OCI-LY1 (cell line): Measurements from ENCODE around the gene AP2A2.

ENCODE experiments used
- H2AFZ ChIP-seq: fragments of 200-600 bp; sonication (generic), shearing (Covaris generic); 2 replicates; pipeline ENCODE4 v1.6.0; 2014; ENCODE audit warnings: antibody characterized with exemption, mild to moderate bottlenecking, low read length
- H3F3A ChIP-seq: fragments of 200-600 bp; sonication (generic), shearing (Covaris generic); 2 replicates; pipeline ENCODE4 v1.6.0; 2014; ENCODE audit warnings: mild to moderate bottlenecking, antibody characterized with exemption, low read length, moderate library complexity; ENCODE audit not compliant: insufficient read depth
- H3K27ac ChIP-seq: fragments of 200-600 bp; sonication (generic); 2 replicates; pipeline ENCODE4 v1.5.1; 2014; ENCODE audit warnings: low read length, mixed run types, mild to moderate bottlenecking, low read depth; ENCODE audit not compliant: poor library complexity, severe bottlenecking
- H3K27me3 ChIP-seq: fragments of 200-600 bp; sonication (generic); 2 replicates; pipeline ENCODE4 v1.6.0; 2014; ENCODE audit warnings: antibody characterized with exemption, mild to moderate bottlenecking, low read length, moderate library complexity; ENCODE audit not compliant: insufficient read depth
- H3K36me3 ChIP-seq: fragments of 200-600 bp; sonication (generic); 2 replicates; pipeline ENCODE4 v1.6.1; 2014; ENCODE audit warnings: mild to moderate bottlenecking, antibody characterized with exemption, low read length, moderate library complexity, mixed read lengths; ENCODE audit not compliant: insufficient read depth
- H3K4me1 ChIP-seq: fragments of 200-600 bp; sonication (generic); 2 replicates; pipeline ENCODE4 v1.5.1; 2014; ENCODE audit warnings: mild to moderate bottlenecking, low read length, moderate library complexity; ENCODE audit not compliant: insufficient read depth, severe bottlenecking
- H3K4me2 ChIP-seq: fragments of 200-600 bp; sonication (generic), shearing (Covaris generic); 2 replicates; pipeline ENCODE4 v1.6.1; 2014; ENCODE audit warnings: low read length
- H3K4me3 ChIP-seq: fragments of 200-600 bp; sonication (generic); 2 replicates; pipeline ENCODE4 v1.5.1; 2014; ENCODE audit warnings: low read length, low read depth, mild to moderate bottlenecking, mixed read lengths; ENCODE audit not compliant: poor library complexity, severe bottlenecking
- H3K79me2 ChIP-seq: fragments of 200-600 bp; shearing (Covaris generic); 2 replicates; pipeline ENCODE4 v1.6.1; 2016; ENCODE audit warnings: mixed run types, low read length, mixed read lengths; ENCODE audit not compliant: insufficient read depth
- H3K9ac ChIP-seq: fragments of 200-600 bp; sonication (generic), shearing (Covaris generic); 2 replicates; pipeline ENCODE4 v1.6.1; 2014; ENCODE audit warnings: mild to moderate bottlenecking, low read length, mixed read lengths
- H3K9me2 ChIP-seq: fragments of 200-600 bp; sonication (generic), shearing (Covaris generic); 2 replicates; pipeline ENCODE4 v1.6.1; 2014; ENCODE audit warnings: low read depth, mild to moderate bottlenecking, low read length, mixed read lengths
- H3K9me3 ChIP-seq: fragments of 200-600 bp; shearing (Covaris generic); 2 replicates; pipeline ENCODE4 v1.6.1; 2014; ENCODE audit warnings: low read length, mixed read lengths
- H4K20me1 ChIP-seq: fragments of 200-600 bp; sonication (generic), shearing (Covaris generic); 2 replicates; pipeline ENCODE4 v1.6.0; 2016; ENCODE audit warnings: mild to moderate bottlenecking, low read length; ENCODE audit not compliant: insufficient read depth
- EZH2 ChIP-seq: fragments of 200-600 bp; sonication (generic), shearing (Covaris generic); IDR thresholded peaks from 2 replicates; pipeline ENCODE4 v1.8.0; 2017; ENCODE audit warnings: borderline replicate concordance, mixed run types, mild to moderate bottlenecking, antibody characterized with exemption, low read length, moderate library complexity, mixed read lengths
- TF ChIP-seq, protein P1 (sequence below): fragments of 200-600 bp; sonication (generic), shearing (Covaris generic); IDR thresholded peaks from 2 replicates; pipeline ENCODE4 v1.5.1; 2017; ENCODE audit warnings: mild to moderate bottlenecking, antibody characterized with exemption, low read length, moderate library complexity, mixed read lengths

The AP2A2 gene

DNA sequence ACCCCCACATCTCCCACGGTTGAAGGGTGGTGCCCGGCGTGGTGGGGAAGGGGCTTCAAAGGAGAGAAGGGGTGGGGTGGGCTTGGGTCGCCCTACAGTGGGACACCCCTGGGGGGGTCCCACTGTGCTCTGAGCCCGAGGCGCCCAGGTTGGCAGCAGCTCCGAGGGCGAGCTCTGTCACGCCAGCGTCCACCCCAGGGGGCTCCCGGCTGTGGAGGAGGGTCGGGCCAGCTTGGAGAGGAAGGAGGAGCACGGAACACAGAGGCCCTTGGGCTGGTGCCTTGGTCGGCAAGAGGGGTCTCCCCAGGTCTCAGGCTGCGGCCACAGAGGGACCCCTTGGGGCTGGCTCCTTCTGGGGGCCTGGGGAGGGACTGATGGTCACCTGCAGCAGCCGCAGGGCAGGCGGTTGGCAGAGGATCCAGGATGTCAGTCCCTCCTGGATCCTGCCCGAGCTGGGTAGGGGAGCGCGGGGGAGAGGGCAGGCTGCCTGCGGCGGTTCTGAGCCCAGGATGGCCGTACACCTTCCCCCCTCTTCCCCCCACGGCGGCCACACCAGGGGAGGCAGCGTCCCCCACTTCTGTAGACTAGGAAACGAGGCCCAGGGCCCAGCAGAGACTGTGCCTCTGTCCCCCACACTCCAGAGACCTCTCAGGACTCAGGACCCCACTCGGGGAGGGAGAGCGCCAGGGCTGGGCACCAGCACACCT is 110.1 kb downstream of the AP2A2 start:
- Histone ChIP-seq H2AFZ (no peak overlapping the region), H3K9ac (no peak overlapping the region), H3F3A (no peaks in the 10 kb centered on the region), H3K4me3 (no peak overlapping the region), H3K9me3 (no peaks in the 10 kb centered on the region), H3K79me2 (no peaks in the 10 kb centered on the region), H4K20me1 (no peaks in the 10 kb centered on the region), H3K9me2 (no peaks in the 10 kb centered on the region), H3K27ac (no peak overlapping the region), H3K36me3 (no peaks in the 10 kb centered on the region), H3K27me3 (no peaks in the 10 kb centered on the region), H3K4me2 (no peak overlapping the region), H3K4me1 (no peaks in the 10 kb centered on the region)
- no peak for TF ChIP-seq EZH2
- TF ChIP-seq, protein P1, sequence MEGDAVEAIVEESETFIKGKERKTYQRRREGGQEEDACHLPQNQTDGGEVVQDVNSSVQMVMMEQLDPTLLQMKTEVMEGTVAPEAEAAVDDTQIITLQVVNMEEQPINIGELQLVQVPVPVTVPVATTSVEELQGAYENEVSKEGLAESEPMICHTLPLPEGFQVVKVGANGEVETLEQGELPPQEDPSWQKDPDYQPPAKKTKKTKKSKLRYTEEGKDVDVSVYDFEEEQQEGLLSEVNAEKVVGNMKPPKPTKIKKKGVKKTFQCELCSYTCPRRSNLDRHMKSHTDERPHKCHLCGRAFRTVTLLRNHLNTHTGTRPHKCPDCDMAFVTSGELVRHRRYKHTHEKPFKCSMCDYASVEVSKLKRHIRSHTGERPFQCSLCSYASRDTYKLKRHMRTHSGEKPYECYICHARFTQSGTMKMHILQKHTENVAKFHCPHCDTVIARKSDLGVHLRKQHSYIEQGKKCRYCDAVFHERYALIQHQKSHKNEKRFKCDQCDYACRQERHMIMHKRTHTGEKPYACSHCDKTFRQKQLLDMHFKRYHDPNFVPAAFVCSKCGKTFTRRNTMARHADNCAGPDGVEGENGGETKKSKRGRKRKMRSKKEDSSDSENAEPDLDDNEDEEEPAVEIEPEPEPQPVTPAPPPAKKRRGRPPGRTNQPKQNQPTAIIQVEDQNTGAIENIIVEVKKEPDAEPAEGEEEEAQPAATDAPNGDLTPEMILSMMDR, result no peak

DNA sequence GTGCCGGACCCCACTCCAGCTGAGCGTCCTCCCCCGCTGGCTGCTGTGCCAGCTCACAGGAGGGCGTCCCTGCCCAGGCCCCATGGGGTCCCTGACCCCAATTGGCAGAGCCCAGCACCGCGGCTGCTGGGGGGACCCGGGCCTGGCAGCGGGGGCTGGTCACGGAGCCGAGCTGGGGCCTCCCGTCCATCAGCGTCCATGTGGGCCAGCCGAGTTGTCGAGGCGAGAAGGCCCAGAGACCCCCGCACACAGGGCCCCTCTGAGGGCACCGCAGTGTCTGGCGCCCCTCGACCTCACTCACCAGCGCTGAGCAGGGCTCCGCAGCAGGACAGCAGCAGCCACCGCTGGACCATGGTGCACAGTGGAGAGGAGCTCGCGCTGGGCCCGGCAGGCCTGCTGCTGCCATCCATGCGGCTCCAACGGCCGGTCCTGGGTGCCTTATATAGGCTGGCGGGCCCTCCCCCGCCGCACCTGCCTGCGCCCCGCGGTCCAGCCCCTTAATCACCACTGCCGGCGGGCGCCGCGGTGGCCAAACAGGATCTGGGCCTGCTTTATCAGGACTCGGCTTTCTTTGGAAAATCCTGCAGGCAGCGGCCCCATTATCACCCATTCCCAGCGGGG is 110.7 kb downstream of the AP2A2 start, which contains the start of gene MUC6:
TSS of gene MUC6 (minus strand) at position 416 of the 621 bp plus-strand sequence. CDS start at position 353, 63 bp downstream.
- no peaks in the 10 kb centered on the region for H3F3A ChIP-seq
- no peak for TF ChIP-seq EZH2
- TF ChIP-seq, protein P1, result no peak
- no peak within 1 kb of the TSS for H2AFZ ChIP-seq
- no peak within 1 kb of the TSS for H3K9ac ChIP-seq
- H3K9me3 ChIP-seq, result no peaks in the 10 kb centered on the region
- no peaks in the 10 kb centered on the region for H3K9me2 ChIP-seq
- H3K4me3 ChIP-seq, result no peak within 1 kb of the TSS
- H3K4me2 ChIP-seq, result no peak within 1 kb of the TSS
- H3K27me3 ChIP-seq, result no peaks in the 10 kb centered on the region
- H3K36me3 ChIP-seq, result no peaks in the 10 kb centered on the region
- H4K20me1 ChIP-seq, result no peaks in the 10 kb centered on the region
- no peak within 1 kb of the TSS for H3K27ac ChIP-seq
- no peaks in the 10 kb centered on the region for H3K79me2 ChIP-seq
- H3K4me1 ChIP-seq, result no peaks in the 10 kb centered on the region

DNA sequence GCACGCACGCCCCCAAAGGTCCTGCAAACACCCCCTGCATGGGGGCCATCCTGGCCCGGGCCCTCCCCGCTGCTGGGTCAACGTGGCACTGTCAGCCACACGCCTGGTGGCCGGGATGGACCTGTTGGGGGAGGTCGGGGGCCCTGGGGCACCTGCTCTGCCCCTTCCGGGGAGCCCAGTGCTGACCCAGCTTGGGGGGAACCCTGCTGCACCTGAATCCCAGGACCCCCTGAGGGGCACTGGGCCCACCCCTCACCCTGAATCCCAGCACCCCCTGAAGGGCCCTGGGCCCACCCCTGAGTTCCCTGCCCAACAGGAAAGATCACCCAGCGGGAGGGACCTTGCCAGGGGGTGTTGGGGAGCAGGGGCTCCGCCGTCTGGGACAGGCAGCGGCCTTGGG is 111.3 kb downstream of the AP2A2 start:
- H3K9ac ChIP-seq, result no peak overlapping the region
- H3K4me2 ChIP-seq, result no peak overlapping the region
- TF ChIP-seq, protein P1, result no peak
- TF ChIP-seq EZH2, result no peak
- no peaks in the 10 kb centered on the region for H3K36me3 ChIP-seq
- no peaks in the 10 kb centered on the region for H3K9me2 ChIP-seq
- H3K27ac ChIP-seq, result no peak overlapping the region
- no peaks in the 10 kb centered on the region for H3K79me2 ChIP-seq
- no peaks in the 10 kb centered on the region for H3K27me3 ChIP-seq
- H2AFZ ChIP-seq, result no peak overlapping the region
- no peaks in the 10 kb centered on the region for H3K4me1 ChIP-seq
- no peaks in the 10 kb centered on the region for H3K9me3 ChIP-seq
- no peak overlapping the region for H3K4me3 ChIP-seq
- no peaks in the 10 kb centered on the region for H4K20me1 ChIP-seq
- H3F3A ChIP-seq, result no peaks in the 10 kb centered on the region
